Upper lobe of left lung (tissue), 4 donors: ENCODE data around the gene PRELP.

Experiments
- CTCF ChIP-seq, 6 experiments: fragments of 450-650 bp in 4 of 6; fragments of 200-600 bp in 2 of 6; sonication (generic) in 2 of 6; IDR thresholded peaks; one replicate each; pipeline ENCODE4 v1.5.1; 2016 to 2019; ENCODE audit warnings: antibody characterized with exemption in 6 of 6
- EP300 ChIP-seq, 4 donors: sonication (generic); formaldehyde crosslinking; IDR thresholded peaks; one replicate each; pipeline ENCODE4 v1.5.1; 2017; ENCODE audit warnings: antibody characterized with exemption in 4 of 4, control low read depth in 2 of 4
- POLR2A ChIP-seq, 4 donors: fragments of 450-650 bp; IDR thresholded peaks; one replicate each; pipeline ENCODE4 v1.5.1; 2016 to 2017; ENCODE audit warnings: antibody characterized with exemption in 4 of 4, mild to moderate bottlenecking in 2 of 4
- POLR2AphosphoS5 ChIP-seq, 2 donors: sonication (generic); formaldehyde crosslinking; IDR thresholded peaks; one replicate each; pipeline ENCODE4 v1.5.1; 2017; ENCODE audit warnings: antibody characterized with exemption in 2 of 2

GRCh38 chr1:203512517-203512847 lies 36.9 kb downstream of the PRELP start:
- TF ChIP-seq CTCF (IDR thresholded peaks at IDR 0.05): no peak
- TF ChIP-seq POLR2A (IDR thresholded peaks at IDR 0.05): no peak
- no peak for TF ChIP-seq POLR2AphosphoS5 (IDR thresholded peaks at IDR 0.05)
- TF ChIP-seq EP300 (IDR thresholded peaks at IDR 0.05): no peak
